ENCODE measurements around the gene TEFM. TPM values are rescaled to one million over a fixed set of nuclear protein-coding genes. Genes with fewer than 3 reads are reported as not detected.
A peak's percentile ranks its signal among the peaks of the same experiment; 100 is the strongest.

Gene TEFM
- total and polyA plus RNA-seq, 2 donors (not counting 3 experiments of a cell fraction or from before 2014, with no cell fraction given) = 4.8 to 12.7 TPM

GRCh38 chr17:30905742-30906100 lies 317 bp downstream of the TEFM start:
- peak overlapping the region; percentile 80 for H3K9ac ChIP-seq (replicated peaks; ENCODE audit: extremely low read depth, insufficient read depth, low read length)
- DNase-seq (ENCODE audit: low read depth, low spot score) (peak; percentile 31), FAIRE-seq (no peak)
- peak overlapping the region; percentile 68 for H3K27ac ChIP-seq (ENCODE audit: insufficient read depth, low read depth, low read length)
- ChIA-PET CTCF (no interaction called here), POLR2A (no interaction called here)
- H3K36me3 ChIP-seq (ENCODE audit: control insufficient read depth in 2 of 2, extremely low read depth in 1 of 2, insufficient read depth in 2 of 2, low read length in 2 of 2) = no peaks in the 10 kb centered on the region
- intact Hi-C loops (cut with micrococcal nuclease) = loop anchor here (1.0 to 10.0 kb wide), 3 partner anchors 65 to 469 kb away; partner anchors contain the start of gene RNF135
- peaks cover 6% of the 10 kb centered on the region for H3K4me1 ChIP-seq (ENCODE audit: control insufficient read depth, extremely low read depth, insufficient read depth, low read length)
- peak overlapping the region; percentile 89 for H2AFZ ChIP-seq (ENCODE audit: low read depth, low read length)
- peaks cover 14% of the 10 kb centered on the region for H3K79me2 ChIP-seq (ENCODE audit: control insufficient read depth, insufficient read depth, low read length)
- H4K20me1 ChIP-seq (replicated peaks; ENCODE audit: control insufficient read depth, extremely low read depth, insufficient read depth, low read length) = no peaks in the 10 kb centered on the region
- H3K27me3 ChIP-seq (ENCODE audit: control insufficient read depth in 2 of 2, insufficient read depth in 2 of 2, low read length in 2 of 2) = no peaks in the 10 kb centered on the region
- peak overlapping the region; percentile 22 to 85 (median 65) for H3K4me3 ChIP-seq (replicated peaks in 1 of 3; ENCODE audit: insufficient read depth in 1 of 3, low read depth in 1 of 3, low read length in 3 of 3)
- dilution Hi-C loops (cut with MboI; ENCODE audit: extremely low pct_ligation_motif_present, low sequenced_read_pairs) = no loop called here
- H3K9me1 ChIP-seq (replicated peaks; ENCODE audit: control insufficient read depth, extremely low read depth, insufficient read depth, low read length) = no peaks in the 10 kb centered on the region
- TF ChIP-seq POLR2AphosphoS5 (IDR thresholded peaks at IDR 0.05; ENCODE audit: insufficient read depth, low read depth, low read length) (no peak), JUN (IDR thresholded peaks at IDR 0.05; ENCODE audit: borderline replicate concordance, insufficient read depth, insufficient read length, low read depth) (no peak), CTCF (IDR thresholded peaks at IDR 0.05; ENCODE audit: extremely low read depth in 1 of 2, insufficient read depth in 1 of 2, low read depth in 1 of 2, low read length in 2 of 2) (no peak), EZH2 (IDR thresholded peaks at IDR 0.05; ENCODE audit: borderline replicate concordance, low read depth, low read length, severe bottlenecking) (no peak), FOS (IDR thresholded peaks at IDR 0.05; ENCODE audit: borderline replicate concordance, insufficient read depth, low read length) (no peak), POLR2A (IDR thresholded peaks at IDR 0.05; ENCODE audit: low read depth, low read length) (no peak), MYC (IDR thresholded peaks at IDR 0.05; ENCODE audit: low read depth, low read length) (no peak), GATA2 (IDR thresholded peaks at IDR 0.05; ENCODE audit: insufficient read depth, insufficient read length, low read depth, low read length) (no peak)
- TF ChIP-seq, protein P1, sequence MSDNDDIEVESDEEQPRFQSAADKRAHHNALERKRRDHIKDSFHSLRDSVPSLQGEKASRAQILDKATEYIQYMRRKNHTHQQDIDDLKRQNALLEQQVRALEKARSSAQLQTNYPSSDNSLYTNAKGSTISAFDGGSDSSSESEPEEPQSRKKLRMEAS (IDR thresholded peaks at IDR 0.05; ENCODE audit: insufficient read depth, insufficient read length) = no peak
- BruUV-seq (replicated peaks) = TSS peak; percentile 80
- no peaks in the 10 kb centered on the region for H3K9me3 ChIP-seq (replicated peaks; ENCODE audit: control insufficient read depth, insufficient read depth, low read length)
- H3K4me2 ChIP-seq (ENCODE audit: insufficient read depth, low read length) = peak overlapping the region; percentile 88

All from endothelial cell of umbilical vein (primary cell).